ENCODE measurements around the gene MRPL46.

MRPL46 gene

DNA sequence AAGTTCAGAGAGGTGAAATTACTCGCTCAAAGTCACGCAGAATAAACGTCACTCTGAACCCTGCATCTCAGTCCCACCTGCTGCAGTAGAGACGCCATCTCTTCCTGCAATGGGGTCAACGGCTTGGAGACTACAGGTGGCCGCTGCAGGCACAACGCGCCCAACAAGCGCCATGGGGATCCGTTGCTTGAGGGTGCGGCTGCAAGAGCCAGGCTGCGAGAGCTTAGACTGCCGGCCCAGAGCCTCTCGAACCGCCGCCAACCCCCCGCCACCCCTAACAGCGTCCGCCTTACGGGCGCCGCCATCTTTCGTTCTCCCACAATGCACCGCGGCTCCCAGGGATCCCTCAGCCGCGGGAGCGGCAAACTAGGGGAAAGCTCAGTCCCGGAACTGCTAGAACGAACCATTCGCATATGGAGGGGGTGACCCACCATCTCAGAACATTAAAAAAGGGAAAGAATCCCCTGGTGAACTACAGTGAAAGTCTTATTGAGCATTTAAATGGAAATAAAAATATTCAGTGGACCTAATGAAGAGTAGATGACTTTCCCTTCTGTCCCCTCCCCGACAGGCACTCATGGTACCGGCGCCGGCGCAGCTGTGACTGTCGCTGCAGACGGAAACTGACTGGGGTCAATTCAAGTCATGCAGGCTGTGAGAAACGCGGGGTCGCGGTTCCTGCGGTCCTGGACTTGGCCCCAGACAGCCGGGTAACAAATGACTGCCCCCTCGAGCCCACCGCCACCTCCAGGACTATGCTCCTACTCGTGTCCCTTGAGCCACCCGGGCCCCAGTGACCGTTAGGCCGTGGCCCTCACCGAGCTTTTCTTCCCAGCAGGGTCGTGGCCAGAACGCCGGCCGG lies at the start of gene MRPL46, which contains the start of gene MRPS11:
Gene MRPL46 (minus strand): TSS at position 316 of the 862 bp plus-strand sequence. CDS start 11 bp downstream, at position 305.
Gene MRPS11 (plus strand): TSS at position 636 of the 862 bp plus-strand sequence. CDS start 10 bp downstream, at position 646.
- peak within 1 kb of the TSS; percentile 98 for H3K4me3 ChIP-seq (ENCODE audit: low read depth, low read length)

DNA sequence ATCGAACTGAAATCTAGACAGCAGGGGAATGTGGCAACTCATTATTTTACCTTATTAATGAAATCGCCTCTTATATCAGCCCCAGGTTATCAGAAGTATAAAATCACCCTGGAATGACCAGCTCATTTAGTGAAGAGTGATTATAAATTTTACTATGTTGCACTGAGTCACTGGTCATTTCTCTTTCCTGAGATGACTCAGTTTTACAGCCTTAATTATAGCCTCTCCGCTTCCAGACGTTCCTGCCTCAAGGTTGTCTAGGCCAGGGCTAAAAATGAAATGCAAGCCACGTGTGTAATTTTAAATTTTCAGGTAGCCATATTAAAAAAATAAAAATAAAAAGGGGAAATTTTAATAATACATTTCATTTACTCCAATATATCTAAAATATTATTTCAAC lies 46.0 kb upstream of the MRPL46 start:
- H3K4me3 ChIP-seq (ENCODE audit: low read depth, low read length), result no peak overlapping the region

DNA sequence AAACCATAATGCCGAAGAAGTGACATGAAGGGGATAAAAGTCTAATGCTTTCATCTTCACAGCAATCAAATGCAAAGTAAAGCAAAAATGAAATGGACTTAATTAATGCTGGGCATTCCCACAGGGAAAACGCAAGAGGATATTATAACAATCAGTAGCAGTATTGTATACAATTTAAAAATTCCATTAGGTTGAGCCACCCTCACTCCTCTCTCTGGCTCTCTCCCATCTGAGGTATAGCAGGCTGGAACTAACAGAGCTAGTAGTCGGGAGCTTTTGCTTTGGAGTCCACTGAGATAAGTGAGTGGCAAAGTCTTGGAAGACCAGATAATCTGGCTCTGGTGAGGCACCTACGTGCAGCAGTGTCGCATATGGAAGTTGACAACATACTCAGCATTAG lies 45.4 kb upstream of the MRPL46 start:
- H3K4me3 ChIP-seq (ENCODE audit: low read depth, low read length), result no peak overlapping the region

DNA sequence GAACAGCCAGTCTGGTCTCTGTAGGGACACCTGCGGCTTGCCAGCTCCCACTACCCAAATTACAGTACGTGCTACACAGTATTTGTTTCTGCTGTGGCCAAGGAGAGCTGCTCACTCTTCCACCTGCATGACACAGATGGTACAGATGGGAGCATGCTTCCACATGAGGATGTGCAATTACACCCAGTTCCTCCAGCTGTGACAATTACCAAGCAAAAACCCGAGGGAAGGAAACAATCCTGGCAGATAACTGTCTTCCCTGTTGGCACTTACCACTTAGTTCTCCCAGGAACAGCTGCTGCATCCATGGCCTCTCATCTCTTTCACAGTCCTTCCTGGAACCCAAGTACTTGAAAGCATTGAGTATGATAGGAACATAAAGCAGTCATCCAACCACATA lies 44.9 kb upstream of the MRPL46 start:
- H3K4me3 ChIP-seq (ENCODE audit: low read depth, low read length), result no peak overlapping the region

DNA sequence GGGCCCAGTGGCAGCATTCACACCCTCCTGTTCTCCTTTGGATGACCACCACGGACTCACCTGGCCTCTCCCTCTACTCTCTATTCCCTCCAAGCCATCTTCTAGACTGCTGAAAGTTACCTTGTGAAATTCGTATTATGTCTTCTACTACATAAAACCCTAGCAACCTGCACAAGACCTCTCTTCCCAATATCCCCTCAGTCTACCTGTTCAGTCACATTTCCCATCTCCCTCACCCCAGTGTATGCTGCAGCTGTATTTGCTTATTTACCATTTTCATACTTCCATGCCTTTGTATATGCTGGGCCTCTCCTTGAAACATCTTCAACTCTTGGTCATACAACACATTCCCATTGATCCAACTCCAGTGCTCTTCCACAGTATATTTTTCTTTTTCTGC lies 44.0 kb upstream of the MRPL46 start:
- H3K4me3 ChIP-seq (ENCODE audit: low read depth, low read length), result no peak overlapping the region

DNA sequence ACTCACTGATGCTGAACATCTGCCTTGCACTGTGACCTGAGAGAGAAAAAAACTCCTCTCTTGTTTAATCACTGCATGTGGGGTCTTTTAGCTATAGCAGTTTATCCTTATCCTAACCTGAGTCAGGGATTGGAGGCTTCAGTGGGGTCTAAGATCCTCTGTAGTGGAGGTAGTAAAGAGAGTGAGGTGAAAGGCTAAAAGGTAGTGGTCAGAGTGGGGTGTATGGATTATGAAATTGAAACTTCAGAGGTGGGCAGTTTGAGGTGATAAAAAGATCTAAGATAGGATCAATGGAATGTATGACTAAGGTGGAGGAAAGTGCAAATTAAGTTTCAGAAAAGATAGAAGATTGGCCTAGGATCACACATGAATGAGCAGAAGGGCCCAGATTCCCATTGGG lies 42.8 kb upstream of the MRPL46 start:
- H3K4me3 ChIP-seq (ENCODE audit: low read depth, low read length), result no peak overlapping the region

DNA sequence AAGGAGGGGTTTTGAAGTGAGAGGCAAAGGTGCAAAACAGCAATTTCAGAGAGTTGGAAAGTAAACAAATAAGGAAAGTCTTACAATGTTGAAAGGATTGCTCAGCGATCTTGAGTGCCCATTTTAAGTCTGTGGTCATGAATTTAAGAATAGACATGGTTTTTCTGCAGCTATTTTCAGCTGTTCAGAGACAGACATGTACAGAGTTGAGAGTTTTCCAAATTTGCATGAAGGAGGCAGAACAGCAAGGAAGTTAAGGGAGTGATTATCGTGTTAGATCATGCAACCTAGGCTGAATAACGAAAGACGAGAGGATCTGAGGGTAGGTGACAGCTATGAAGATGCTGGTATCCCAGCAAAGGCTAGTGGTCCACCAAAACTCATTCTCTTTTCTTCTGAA lies 42.1 kb upstream of the MRPL46 start:
- no peak overlapping the region for H3K4me3 ChIP-seq (ENCODE audit: low read depth, low read length)

DNA sequence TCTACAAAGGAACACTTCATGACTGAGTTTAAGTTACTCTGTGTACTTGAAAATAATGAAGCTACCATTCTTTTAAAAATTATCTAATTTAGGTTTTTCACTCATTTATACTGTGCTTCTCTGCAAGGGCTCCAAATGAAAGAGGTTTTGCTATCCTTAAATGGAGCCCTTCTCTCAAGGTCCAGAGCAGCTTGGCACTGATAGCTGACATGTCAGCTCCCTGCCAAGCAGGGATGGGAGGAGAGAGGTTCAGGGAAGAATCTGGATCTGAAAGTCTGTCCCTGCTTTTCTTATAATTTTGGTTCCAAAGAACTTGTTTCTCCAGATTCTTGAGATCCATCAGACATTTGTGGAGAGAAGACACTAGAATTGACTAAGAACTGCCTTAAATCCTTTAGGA lies 39.4 kb upstream of the MRPL46 start:
- no peak overlapping the region for H3K4me3 ChIP-seq (ENCODE audit: low read depth, low read length)

DNA sequence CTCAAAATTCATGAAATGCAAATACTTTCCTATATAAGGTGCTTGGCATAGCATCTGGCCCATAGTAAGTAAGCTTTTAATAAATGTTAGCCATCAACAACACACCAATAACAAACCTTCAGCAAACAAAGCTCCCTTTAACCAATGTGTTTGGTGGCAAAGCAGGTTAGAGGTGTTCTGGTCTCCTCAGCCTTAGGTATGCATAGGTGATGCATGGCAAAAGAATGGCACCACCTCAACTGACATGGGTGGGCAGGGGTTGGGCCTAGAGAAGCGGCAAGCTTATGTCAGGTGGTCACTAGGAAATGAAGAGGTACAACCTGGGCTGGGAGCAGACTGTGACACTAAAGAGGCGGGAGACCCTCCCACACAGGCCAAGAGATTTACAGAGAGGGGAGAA lies 38.5 kb upstream of the MRPL46 start:
- H3K4me3 ChIP-seq (ENCODE audit: low read depth, low read length), result no peak overlapping the region

DNA sequence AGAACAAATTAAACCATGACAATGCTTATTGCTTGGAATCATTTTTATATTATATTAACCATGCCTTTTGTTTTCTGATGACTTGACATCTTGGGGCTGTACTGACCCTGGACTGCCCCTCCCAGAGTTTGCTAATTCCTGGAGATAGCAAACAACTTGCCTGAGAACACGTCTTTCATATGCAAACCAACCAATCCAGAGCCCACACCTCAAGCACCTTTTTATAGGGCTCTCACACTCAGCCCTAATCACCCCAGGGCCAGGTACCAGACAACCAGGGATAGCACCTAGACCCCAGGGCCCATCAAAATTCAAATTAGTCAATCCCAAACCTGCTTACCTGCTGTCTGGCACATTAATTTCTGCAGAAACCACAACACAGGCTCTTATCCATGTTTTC lies 37.3 kb upstream of the MRPL46 start:
- no peak overlapping the region for H3K4me3 ChIP-seq (ENCODE audit: low read depth, low read length)

DNA sequence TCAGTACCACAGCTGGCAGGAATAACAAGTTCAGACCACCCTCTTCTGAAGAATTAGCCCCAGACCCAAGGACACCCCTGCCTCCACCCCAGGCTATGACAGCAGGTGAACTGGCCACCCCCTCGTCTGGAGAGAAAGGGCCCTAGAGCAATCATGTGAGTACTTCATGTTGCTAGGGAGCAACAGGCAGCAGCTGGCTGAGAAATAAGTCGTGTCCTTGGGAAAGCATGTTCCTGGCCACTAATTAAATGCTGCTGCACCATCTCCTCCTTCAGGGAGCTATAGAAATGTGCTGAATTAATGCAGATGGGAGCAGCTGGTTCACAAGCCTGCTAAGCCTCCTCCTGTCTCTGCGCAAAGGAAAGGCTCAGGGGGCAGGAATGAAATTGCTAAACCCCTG lies 31.8 kb upstream of the MRPL46 start:
- H3K4me3 ChIP-seq (ENCODE audit: low read depth, low read length), result no peak overlapping the region

DNA sequence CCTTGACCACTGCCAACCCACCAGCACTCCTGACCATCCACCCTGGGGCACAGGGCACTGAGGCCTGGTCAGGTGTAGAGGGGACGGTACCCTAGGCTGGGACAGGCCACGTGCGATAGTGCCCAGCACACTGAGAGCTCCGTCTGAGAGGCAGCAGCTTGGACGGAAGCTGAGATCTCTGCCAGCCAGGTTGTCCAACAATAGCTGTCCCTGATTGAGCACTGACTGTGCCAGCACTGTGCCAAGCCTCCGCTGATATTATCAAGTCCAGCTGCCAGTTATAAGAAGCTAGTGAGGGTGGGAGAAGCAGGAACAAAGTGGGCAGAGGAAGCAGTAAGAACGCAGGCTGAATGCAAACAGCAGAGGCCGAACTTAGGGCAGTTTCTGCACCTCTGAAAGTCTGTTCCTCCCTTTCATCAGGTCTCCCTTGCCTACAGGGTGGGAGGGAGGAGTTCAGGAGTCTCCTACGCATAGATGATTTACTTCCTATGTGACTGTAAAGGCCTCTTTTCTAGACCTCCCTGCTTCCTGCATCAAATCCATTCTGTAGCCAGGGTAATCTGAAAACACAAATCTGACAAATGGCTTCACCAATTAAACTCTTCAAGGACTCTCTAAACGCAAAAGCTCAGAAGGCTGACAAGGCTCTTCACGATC lies 30.0 kb upstream of the MRPL46 start:
- H3K4me3 ChIP-seq (ENCODE audit: low read depth, low read length), result no peak overlapping the region

DNA sequence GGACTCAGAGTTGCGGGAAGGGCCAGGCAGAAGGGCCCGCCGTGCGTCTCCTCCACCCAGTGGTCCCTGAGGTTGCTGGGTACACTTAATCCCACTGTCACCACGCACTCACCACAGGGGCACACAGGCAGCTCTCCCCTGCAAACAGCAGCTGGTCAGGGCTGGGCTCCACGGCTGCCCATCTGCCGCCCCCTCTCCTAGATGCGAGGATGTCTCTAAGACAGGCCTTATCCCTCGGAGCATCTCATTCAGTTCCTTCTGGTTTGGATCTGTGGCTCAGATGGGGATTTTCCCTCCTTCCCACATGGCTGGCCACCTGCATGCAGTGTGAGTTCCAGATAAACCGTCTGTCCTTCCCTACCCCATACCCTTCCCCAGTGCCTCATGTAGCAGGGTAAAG lies 26.7 kb upstream of the MRPL46 start:
- no peak overlapping the region for H3K4me3 ChIP-seq (ENCODE audit: low read depth, low read length)

DNA sequence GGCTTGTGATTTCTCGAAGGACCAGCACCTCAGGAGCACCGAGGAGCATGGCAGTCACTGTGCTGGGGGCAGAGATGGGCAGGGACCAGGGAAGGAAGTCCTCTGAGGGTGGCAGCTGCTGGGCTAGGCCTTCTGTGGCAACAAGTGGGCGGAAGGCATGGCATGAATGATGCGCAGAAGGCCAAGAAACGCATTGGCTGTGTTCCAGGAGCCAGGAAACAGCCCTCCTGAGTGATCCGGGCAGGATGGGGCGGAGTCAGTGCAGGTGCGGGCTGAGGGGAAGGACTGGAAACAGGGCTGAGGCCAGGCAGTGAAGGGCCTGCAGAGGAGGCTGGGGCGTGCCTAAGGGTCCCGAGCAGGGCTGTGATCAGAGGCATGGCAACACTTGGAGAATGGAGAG lies 24.0 kb upstream of the MRPL46 start:
- H3K4me3 ChIP-seq (ENCODE audit: low read depth, low read length), result no peak overlapping the region

DNA sequence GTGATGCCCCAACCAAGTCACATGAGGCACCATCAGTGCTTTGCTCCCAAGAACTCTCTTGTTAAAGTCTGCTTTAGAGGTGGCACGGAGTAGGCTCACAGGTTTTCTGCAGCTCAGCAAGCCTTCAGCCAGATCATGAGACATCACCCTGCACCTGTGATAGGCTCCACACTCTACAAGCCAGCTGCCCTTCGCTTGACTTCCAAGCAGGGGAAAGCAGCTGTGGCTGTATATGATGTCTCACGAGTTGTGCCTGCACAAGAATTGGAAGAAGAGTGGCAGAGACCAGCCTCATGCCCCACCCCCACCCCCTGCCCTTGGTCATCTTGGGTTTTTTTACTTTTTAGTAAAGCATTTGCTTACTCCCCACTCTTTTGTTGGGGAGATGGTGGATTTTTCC lies 22.8 kb upstream of the MRPL46 start:
- H3K4me3 ChIP-seq (ENCODE audit: low read depth, low read length), result no peak overlapping the region

DNA sequence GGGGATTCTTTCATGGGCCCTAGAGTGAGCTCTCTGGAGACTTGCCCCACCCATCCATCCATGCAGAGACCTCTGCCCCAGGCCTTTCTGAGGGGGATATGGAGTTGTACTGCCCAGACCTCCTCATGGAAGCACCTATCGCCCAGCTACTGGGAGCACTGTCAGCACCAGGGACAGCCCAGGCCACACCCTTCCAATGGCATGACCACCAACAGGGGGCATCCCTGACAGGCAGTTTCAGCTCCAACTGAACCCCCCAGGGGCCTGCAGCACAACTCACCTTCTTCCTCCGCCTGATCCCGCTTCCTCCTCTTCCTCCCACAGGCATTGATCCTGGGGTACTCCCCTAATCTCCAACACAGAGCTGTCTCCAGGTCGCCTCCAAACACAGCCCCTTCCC lies 22.1 kb upstream of the MRPL46 start:
- no peak overlapping the region for H3K4me3 ChIP-seq (ENCODE audit: low read depth, low read length)

DNA sequence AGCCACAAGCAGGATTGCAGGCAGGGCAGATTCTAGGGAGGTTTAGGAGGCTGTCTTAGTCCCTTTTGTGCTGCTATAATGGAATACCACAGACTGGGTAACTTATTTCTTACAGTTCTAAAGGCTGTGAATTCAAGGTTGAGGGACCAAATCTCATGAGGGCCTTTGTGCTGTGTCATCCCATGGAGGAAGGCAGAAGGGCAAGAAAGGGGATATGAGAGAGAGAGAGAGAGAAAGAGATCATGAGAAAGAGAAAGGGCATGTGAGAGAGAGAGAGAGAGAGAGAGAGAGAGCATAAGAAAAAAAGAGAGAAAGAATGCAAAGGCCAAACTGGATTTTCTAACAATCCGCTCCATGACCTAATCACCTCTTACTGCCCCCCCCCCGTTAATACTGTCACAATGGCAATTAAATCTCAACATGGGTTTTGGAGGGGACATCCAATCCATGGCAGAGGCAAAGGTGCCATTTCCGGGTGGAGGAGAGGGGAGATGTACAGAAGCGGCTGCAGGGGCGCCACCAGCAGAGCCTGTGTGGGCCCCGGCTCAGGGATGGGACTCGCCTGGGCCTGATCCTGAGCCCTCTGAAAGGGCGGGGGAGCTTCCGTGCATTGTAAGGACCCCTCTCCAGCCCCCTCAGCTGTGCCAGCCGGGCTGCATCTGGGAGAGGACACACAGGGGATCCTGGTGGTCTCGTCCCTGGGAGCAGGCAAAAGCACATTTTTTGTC lies 20.8 kb upstream of the MRPL46 start:
- H3K4me3 ChIP-seq (ENCODE audit: low read depth, low read length), result no peak overlapping the region

DNA sequence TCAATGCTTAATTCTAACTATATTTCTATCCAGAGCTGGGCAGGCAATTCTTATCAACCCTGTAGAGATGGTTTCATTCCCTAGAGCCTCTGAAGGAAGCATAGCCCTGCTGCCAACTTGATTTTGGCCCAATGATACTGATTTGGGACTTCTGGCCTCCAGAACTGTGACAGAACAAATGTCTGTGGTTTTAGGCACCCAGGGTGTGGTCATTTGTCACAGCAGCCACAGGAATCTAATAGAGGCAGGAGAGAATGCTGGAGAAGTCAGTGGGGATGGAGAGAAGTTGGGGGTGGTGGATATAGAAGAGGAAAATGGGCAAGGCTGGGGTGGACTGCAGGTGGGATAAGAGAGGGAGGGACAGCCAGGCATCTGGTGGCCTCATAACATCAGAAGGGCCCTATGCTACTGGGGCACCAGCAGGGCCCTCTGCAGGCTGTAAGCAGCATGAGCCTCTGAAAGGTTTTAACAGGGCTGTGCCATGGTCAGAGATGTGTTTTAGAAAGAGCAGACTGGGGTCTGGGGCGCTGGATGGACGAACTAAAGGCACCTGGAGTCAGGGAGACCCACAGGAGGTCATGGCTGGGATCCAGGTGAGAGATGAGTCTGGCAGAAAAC lies 20.1 kb upstream of the MRPL46 start:
- no peak overlapping the region for H3K4me3 ChIP-seq (ENCODE audit: low read depth, low read length)

DNA sequence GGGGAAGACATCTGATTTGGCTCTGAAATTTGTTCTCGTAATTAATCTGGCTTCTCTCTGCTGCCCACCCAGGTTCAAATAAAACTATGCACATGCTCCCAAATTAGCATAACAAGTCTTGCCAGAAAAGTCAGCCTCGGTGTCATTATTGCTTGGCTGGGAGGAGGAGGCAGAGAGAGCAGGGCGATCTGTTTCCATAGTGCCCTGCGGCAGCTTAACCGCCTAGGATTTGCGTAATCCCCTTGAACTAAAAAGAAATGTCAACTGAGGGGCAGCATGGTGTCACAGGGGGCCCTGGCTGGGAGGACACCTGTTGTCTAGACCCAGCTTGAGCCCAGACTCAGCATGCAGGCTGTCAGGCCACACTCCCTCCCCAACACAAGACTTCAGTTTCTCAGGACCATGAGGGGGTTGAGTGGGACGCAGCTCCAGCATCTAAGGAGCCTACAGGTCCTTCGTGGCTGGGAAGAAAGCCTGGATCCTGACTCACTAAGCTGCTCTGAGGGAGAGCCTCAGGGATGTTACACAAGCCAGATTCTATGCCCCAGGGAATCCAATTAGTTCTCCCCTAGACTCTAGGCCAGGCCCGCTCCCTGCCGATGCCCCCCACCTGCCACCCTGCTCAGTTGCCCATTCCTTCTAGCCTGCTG lies 17.6 kb upstream of the MRPL46 start:
- no peak overlapping the region for H3K4me3 ChIP-seq (ENCODE audit: low read depth, low read length)

DNA sequence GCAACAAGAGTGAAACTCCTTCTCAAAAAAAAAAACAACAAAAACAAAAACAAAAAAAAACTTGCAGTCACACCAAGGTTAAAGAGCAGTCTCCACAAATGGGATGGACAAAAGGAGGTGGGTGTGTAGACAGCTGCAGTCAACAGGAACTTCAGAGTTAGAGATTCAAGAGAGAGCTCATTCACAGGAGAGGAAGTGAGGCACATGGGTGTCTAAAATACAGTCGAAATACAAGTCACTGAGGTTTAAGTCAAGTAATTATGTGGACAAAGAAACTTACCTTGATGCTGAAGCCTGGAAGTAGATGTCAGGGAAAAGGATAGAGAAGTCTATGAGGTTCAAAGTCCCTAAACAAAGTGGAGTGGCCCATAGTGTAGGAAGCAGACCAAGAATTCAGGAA lies 15.1 kb upstream of the MRPL46 start:
- no peak overlapping the region for H3K4me3 ChIP-seq (ENCODE audit: low read depth, low read length)

DNA sequence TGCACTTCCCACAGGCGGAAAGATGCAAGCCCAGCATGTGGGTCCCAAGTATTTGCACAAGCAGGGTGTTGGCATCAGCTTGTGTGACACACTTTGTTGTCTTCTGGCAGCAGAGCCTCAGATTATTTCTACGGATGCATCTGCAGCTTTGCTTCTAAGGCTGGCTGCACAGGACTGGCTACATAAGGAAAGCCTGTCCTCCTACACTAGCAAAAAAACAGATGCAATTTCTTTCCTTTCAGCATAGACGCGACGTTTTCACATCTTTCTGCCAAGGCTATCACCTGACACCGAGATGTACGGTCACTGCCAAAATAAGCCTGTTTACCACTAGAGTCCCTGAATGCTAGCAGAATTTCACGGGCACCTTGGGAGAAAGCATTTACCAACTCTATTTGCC lies 13.8 kb upstream of the MRPL46 start:
- H3K4me3 ChIP-seq (ENCODE audit: low read depth, low read length), result no peak overlapping the region
